OCI-LY7 (cell line): Measurements from ENCODE around the gene GIMAP5.

Source experiments
- EZH2phosphoT487 ChIP-seq: fragments of 200-600 bp; sonication (generic); IDR thresholded peaks from 2 replicates; pipeline ENCODE4 v1.6.1; 2018; ENCODE audit warnings: low read depth, borderline replicate concordance, mild to moderate bottlenecking, mixed run types, antibody characterized with exemption, low read length, moderate library complexity, mixed read lengths
- TF ChIP-seq, protein P1 (sequence below): fragments of 200-600 bp; sonication (generic); conservative IDR thresholded peaks from 2 replicates; pipeline ENCODE4 v1.5.1; 2014; ENCODE audit warnings: mild to moderate bottlenecking, antibody characterized with exemption, low read length, moderate library complexity, mixed read lengths

DNA sequence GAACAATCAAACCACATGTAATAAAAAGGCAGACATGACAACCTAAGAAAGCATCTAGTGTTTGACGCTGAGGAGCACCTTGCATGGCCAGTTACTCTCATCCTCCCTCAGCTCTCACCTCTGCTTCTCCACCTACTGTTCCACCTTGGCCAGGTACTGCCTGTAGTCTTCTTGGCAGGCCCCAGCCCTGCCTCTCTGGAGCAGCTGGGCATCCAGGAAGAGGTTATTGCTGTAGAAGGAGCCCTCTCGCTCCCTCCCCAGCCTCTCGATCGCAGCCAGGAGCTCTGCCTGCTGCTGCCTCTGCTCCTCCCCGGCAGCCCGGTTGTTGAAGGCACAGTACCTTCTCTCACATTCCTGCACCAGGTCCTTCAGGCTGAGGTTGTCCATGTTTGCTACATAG is 9.7 kb downstream of the GIMAP5 start:
- TF ChIP-seq, protein P1, sequence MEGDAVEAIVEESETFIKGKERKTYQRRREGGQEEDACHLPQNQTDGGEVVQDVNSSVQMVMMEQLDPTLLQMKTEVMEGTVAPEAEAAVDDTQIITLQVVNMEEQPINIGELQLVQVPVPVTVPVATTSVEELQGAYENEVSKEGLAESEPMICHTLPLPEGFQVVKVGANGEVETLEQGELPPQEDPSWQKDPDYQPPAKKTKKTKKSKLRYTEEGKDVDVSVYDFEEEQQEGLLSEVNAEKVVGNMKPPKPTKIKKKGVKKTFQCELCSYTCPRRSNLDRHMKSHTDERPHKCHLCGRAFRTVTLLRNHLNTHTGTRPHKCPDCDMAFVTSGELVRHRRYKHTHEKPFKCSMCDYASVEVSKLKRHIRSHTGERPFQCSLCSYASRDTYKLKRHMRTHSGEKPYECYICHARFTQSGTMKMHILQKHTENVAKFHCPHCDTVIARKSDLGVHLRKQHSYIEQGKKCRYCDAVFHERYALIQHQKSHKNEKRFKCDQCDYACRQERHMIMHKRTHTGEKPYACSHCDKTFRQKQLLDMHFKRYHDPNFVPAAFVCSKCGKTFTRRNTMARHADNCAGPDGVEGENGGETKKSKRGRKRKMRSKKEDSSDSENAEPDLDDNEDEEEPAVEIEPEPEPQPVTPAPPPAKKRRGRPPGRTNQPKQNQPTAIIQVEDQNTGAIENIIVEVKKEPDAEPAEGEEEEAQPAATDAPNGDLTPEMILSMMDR: no peak
- no peak for TF ChIP-seq EZH2phosphoT487
